ENCODE measurements around the gene PRDM10.

PRDM10 gene

DNA sequence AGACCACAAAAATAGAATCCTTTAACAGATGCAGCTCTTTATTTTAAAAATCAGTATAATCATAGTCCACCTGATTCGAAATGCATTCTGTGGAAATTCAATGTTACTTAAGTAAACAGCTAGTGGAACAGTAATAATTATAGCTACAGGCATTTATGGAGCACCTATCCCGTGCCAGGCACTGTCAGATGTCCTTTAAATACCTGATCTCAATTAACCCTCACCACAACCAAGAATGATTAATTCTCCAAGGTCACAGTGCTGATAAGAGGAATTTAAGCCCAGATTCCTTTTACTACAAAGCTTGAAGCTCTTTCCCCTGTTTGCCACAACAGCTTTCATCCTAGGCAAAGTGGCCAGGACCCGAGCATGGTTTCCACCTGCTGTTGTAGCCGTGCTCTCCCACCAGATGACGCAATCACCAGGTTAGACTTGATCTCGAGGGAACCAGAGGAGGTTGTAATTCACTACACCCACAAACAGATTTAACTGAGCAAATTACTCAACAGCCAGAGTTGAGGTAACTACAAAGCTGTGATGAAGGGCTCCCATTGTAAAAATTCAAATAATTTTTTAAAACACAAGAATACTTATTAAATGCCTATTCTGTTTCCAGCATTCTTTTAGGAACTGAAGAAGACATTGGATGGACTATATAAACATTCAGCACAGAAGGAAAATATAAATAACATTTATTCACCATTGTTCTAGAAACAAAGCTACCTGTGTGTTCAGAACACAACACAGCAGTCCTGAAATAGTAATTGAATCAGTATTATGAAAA lies 10.3 kb downstream of the PRDM10 start:
- DNase-seq (ENCODE audit: low read depth): peak; percentile 26
- H3K4me3 ChIP-seq (replicated peaks; ENCODE audit: low read depth, low read length): no peak overlapping the region
- TF ChIP-seq, protein P1, sequence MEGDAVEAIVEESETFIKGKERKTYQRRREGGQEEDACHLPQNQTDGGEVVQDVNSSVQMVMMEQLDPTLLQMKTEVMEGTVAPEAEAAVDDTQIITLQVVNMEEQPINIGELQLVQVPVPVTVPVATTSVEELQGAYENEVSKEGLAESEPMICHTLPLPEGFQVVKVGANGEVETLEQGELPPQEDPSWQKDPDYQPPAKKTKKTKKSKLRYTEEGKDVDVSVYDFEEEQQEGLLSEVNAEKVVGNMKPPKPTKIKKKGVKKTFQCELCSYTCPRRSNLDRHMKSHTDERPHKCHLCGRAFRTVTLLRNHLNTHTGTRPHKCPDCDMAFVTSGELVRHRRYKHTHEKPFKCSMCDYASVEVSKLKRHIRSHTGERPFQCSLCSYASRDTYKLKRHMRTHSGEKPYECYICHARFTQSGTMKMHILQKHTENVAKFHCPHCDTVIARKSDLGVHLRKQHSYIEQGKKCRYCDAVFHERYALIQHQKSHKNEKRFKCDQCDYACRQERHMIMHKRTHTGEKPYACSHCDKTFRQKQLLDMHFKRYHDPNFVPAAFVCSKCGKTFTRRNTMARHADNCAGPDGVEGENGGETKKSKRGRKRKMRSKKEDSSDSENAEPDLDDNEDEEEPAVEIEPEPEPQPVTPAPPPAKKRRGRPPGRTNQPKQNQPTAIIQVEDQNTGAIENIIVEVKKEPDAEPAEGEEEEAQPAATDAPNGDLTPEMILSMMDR (IDR thresholded peaks at IDR 0.05; ENCODE audit: low read length, missing control alignments): peak; percentile 9

DNA sequence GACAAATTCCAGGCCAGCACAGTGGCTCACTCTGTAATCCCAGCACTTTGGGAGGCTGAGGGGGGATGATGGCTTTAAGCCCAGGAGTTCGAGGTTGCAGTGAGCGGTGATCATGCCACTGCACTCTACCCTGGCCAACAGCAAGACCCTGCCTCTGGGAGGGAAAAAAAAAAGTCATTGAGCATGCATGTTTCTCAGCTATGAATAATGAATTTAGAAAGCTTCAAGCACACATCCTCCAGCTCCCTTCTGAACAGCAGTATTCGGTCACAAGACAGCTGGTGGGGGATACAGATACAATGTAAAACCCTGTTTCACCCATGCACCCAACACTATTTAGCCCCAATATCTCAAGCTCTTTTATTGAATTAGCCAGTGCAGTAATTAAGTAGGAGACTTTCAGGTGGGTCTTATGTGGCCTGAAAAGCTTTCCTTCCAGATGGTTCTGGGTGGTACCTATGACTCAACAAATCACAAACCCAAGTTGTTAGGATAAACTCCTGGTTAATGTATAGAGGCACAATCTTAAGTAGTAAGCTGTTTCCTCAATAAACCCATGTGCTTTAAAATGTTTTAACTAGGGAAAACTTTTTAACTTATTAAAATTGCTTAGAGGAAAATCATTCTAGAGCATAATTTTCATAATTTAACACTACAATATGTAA lies 13.4 kb downstream of the PRDM10 start:
- TF ChIP-seq, protein P1 (IDR thresholded peaks at IDR 0.05; ENCODE audit: low read length, missing control alignments): no peak
- H3K4me3 ChIP-seq (replicated peaks; ENCODE audit: low read depth, low read length): no peak overlapping the region
- no peak for DNase-seq (ENCODE audit: low read depth)

DNA sequence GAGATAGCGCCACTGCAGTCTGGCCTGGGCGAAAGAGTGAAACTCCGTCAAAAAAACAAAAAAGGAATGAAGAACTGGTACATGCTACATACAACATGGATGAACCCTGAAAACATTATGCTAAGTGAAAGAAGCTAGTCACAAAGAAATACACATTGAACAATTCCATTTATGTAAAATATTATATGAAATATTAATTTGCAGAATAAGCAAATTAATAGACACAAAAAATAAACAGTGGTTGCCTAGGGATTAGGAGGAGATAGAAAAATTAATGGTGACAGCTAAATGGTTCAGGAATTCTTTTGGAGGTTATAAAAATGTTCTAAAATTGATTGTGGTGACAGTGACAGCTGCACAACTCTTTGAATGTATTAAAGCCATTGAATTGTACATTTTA lies 14.7 kb downstream of the PRDM10 start:
- no peak overlapping the region for H3K4me3 ChIP-seq (replicated peaks; ENCODE audit: low read depth, low read length)
- TF ChIP-seq, protein P1 (IDR thresholded peaks at IDR 0.05; ENCODE audit: low read length, missing control alignments): no peak
- DNase-seq (ENCODE audit: low read depth): no peak

DNA sequence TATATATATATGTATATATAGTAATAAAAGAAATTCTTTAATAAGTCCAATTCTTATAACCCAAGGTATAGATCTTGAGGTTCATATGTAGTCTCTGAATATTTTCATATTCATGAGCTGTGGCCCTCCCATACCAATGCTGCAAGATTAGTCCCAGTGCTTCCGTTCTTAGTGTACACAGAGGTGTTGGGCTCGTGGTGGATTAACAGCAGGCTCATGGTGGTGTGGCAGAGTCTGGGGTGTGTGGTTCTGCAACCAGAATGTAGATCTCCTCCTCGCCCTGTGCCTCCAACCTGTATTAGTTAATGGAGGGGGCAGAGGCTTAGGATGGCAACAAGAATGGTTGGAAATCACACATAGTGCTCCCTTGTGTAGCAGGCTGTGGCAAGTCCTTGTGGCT lies 16.8 kb downstream of the PRDM10 start:
- H3K4me3 ChIP-seq (replicated peaks; ENCODE audit: low read depth, low read length): no peak overlapping the region
- no peak for DNase-seq (ENCODE audit: low read depth)
- TF ChIP-seq, protein P1 (IDR thresholded peaks at IDR 0.05; ENCODE audit: low read length, missing control alignments): no peak

DNA sequence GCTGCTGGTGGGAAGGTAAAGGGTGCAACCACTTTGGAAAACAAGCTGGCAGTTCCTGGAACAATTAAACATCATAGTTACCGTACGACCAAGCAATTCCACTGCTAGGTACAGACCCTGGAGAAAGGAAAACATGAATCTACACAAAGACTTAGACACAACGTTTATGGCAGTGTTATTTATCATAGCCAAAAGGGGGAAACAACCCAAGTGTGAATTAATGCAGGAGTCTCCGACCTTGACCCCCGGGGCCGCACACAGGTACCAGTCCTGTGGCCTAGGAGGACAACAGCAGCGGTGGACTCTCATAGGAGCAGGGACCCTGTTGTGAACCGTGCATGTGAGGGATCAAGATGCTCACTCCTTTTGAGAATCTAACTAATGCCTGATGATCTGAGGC lies 22.5 kb downstream of the PRDM10 start:
- TF ChIP-seq, protein P1 (IDR thresholded peaks at IDR 0.05; ENCODE audit: low read length, missing control alignments): no peak
- DNase-seq (ENCODE audit: low read depth): no peak
- no peak overlapping the region for H3K4me3 ChIP-seq (replicated peaks; ENCODE audit: low read depth, low read length)

DNA sequence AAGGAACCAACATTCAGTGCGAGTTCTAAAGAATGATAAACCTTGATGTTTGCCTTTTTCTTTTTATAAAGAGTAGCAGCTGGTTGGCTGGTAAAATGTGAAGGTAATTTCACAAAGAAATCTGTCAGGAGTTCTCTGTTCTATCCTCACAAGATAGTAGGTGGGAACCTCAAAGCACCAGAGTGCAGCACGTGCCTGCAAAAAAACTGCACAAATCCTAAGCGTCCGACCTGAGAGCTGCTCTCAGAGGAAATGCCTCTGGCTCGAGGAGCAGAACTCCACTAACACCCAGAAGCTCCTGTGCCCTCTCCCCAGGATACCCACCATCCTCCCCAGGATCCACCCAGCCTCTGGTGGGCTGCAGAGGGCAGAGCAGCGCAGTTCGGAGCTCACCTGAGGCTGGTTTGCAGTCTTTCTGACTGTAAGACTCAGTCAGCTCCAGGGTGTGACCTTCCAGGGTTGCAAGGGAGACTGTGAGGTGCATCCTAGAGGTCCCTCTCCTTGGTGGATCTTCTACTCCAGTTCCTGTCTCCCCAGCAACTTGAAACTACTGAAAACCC lies 23.5 kb downstream of the PRDM10 start:
- TF ChIP-seq, protein P1 (IDR thresholded peaks at IDR 0.05; ENCODE audit: low read length, missing control alignments): no peak
- no peak for DNase-seq (ENCODE audit: low read depth)

More for the DNA sequence above, 23.5 kb downstream of the PRDM10 start:
- H3K4me3 ChIP-seq (replicated peaks; ENCODE audit: low read depth, low read length): no peak overlapping the region

All from fibroblast of pulmonary artery (primary cell).